GM18951 (cell line): ENCODE measurements around the gene POU5F1.
"Not testable (repeated sequence)": the region's sequence is repeated elsewhere in the genome, so short reads cannot be mapped to it uniquely, and the experiment has no call there.

Experiments used
- POLR2A ChIP-seq: IDR thresholded peaks from 4 replicates; pipeline ENCODE4 v1.6.1; 2011; ENCODE audit warnings: mild to moderate bottlenecking; ENCODE audit not compliant: insufficient read length, insufficient read depth; ENCODE audit errors: extremely low read depth
- in situ Hi-C: fragments of 300-500 bp; cut with MboI; formaldehyde crosslinking; loops from one replicate; pipeline ENCODE4 v1.12.0; 2022; ENCODE audit warnings: low sequenced_read_pairs, mixed read lengths, inconsistent platforms; ENCODE audit not compliant: unreplicated experiment

The POU5F1 gene

GRCh38 chr6:31180500-31180899 lies 10.0 kb upstream of the POU5F1 start:
- TF ChIP-seq POLR2A, result no peak
- in situ Hi-C loops, result no loop called here

GRCh38 chr6:31179896-31180295 lies 9.4 kb upstream of the POU5F1 start:
- in situ Hi-C loops, result no loop called here
- no peak for TF ChIP-seq POLR2A

GRCh38 chr6:31179042-31179386 lies 8.5 kb upstream of the POU5F1 start:
- TF ChIP-seq POLR2A, result no peak
- in situ Hi-C loops, result no loop called here

GRCh38 chr6:31178143-31179041 lies 7.9 kb upstream of the POU5F1 start:
- no peak for TF ChIP-seq POLR2A
- in situ Hi-C loops, result no loop called here

DNA sequence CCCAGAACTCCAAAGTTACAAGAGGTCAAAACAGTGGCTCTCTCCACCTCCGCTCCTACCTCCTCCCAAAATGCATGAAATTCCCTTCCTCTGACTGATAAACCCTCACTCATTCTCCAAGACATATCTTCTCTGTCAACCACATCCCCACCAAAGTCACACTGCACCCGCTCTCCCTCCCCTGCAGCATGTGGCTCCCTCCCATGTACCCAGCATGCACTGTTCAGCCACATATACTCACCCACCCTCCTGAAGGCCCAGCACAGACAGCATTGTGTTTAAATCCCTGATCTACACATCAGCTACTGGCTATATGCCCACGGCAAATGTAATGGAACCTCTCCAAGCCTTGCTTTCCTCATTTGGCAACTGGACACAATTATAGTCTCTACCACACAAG lies 5.5 kb upstream of the POU5F1 start:
- in situ Hi-C loops, result no loop called here
- TF ChIP-seq POLR2A, result no peak

GRCh38 chr6:31174378-31174777 lies 3.9 kb upstream of the POU5F1 start:
- in situ Hi-C loops, result no loop called here
- no peak for TF ChIP-seq POLR2A

DNA sequence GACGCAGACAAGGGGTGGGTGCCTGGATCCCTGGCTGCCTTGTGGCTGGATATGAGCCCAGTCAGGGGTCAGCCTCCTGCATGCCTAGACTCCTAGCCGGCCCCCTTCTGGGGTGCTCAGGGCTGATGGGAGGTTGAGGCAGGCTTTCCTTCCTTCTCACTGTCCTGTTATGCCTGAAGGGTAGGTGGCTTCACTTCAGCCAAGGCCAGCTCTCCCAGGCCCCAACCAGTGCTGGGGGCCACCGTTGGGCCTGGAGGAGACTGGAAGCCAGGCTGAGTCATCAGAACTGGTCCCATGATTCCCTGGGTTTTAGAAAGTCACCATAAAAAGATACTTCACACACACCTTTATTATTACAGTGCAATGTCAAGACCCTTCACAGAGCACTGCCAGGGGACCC lies 2.9 kb upstream of the POU5F1 start:
- in situ Hi-C loops, result no loop called here
- no peak for TF ChIP-seq POLR2A

- in situ Hi-C loops, result no loop called here
- no peak for TF ChIP-seq POLR2A
Observed at GRCh38 chr6:31172973-31173384, 2.5 kb upstream of the POU5F1 start.

DNA sequence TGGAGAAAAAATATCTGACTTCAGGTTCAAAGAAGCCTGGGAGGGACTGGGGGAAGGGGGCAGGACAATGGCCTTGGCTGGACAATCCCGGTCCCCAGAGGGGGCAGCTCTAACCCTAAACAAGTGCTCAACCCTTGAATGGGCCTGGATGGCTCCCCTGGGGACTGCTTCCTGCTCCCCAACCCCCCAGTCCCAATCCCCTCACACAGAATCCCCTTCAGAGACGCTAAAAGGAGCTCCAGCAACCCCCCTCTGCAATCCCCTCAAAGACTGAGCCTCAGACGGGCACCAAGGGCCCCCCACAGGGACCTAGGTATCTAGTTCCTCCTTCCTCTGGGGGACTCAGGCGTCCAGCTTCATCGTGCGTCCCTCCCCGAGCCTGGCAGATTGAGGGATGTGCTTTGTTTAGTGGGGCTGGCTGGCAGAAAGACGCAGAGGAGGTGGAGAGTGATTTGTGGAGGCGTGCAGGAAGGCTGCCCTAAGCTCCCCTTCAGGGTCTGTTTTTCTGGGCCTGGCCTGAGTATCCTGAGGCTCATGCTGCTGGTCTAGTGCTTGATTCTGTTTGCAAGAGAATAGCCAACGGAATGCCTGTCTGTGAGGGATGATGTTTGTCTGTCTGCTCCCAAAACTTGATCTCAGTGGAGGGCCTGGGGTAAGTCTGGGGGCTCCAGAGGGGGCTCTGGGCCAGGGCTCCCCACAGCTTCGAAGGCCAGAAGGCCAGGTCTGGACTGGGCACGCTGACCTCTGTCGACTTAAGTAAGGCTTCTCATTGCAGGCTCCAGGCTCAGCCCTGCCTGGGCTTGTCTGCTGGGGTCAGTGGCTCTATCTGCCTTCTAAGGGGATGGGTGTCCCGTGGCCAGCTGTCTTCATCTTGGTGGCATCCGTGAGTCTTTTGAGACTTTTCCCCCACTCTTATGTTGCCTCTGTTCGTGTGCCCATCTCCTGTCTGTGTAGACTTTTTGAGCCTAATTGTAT lies 1.7 kb upstream of the POU5F1 start:
- in situ Hi-C loops, result no loop called here

GRCh38 chr6:31170987-31171671 lies 647 bp upstream of the POU5F1 start:
- TF ChIP-seq POLR2A, result no peak
- in situ Hi-C loops, result no loop called here

More for the DNA sequence above, 1.7 kb upstream of the POU5F1 start:
- no peak for TF ChIP-seq POLR2A

GRCh38 chr6:31169858-31170599 lies 453 bp downstream of the POU5F1 start:
- in situ Hi-C loops, result not testable (repeated sequence)

DNA sequence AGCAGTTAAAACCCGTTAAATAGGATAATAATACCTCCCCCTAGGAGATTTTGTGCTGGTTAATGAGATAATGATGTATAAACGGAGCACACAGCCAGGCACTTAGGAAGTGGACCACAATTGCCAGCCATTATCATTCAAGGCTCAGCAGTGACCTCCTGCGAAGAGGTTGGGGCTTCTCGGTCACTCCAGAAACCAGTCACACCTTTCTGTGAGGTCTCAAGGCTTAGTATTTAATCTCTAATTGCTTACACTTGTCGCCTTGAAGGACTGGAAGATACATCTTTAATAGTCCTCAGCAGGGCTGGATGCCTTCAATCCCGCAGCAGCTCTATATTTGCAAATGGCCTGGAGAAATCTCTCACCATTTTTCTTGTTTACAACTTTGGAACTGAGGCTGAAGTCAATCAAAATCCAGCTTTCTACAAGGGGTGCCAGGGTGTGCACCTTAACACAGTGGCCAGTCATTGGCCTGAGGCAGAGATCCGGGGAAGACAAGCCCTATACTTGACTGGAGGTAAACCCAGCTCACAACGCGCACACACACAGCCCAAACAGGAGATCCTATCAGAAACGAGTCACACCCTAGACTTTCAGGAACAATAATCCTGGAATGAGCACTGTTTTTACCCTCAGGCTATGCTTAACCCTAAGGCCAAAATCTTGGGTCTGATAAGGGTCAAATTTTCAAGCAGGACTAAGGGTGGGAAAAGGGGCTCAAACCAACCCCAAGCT lies 1.2 kb downstream of the POU5F1 start:
- in situ Hi-C loops, result no loop called here

More for the DNA sequence above, 1.2 kb downstream of the POU5F1 start:
- no peak for TF ChIP-seq POLR2A
